ENCODE measurements around the gene NTM.

GRCh38 chr11:131449036-131450019, 78.9 kb downstream of the NTM start:
- TF ChIP-seq CTCF (IDR thresholded peaks at IDR 0.05) (no peak), POLR2A (IDR thresholded peaks at IDR 0.05) (no peak)

Data from uterus (tissue), 2 donors.